ENCODE measurements around the gene CASZ1. TPM values are rescaled to one million over a fixed set of nuclear protein-coding genes. Genes with fewer than 3 reads are reported as not detected.
A peak's percentile ranks its signal among the peaks of the same experiment; 100 is the strongest.

CASZ1 gene
- total and polyA plus RNA-seq, 9 of the 15 experiments (the other 6 are each of a cell fraction or from before 2014, with no cell fraction given): 0.01 to 4.0 (median 0.76) TPM; not detected in 1

DNA sequence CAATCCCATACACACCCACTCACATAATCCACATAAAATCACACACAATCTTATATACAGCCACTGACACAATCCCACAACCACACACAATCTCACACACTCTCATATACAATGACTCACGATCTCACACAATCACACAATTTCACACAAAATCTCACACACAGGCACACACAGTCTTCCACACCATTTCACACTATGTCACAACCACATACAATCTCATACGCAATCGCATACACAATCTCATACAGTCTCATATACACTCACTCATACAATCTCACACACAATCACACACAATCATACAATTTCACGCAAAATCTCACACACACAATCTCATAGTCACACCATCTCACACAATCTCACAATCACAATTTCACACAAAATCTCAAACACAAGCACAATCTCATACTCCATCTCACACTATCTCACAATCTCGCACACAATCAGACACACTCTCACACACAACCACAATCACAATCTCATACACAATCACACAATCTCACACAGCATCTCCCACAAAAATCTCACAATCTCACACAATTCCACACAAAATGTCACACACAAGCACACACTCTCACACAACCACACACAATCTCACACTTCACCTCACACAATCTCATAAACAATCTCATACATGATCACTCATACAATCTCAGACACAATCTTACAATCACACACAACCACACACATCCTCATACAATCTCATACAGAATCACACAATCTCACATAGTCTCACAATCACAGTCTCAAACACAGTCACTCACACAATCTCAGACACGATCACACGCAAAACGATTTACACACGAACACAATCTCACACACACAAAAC lies 18.5 kb downstream of the CASZ1 start:
- H3K9me1 ChIP-seq (ENCODE audit: control insufficient read depth, insufficient read depth, low read length): peaks cover 4% of the 10 kb centered on the region
- 30% methylated on average over 9 of the region's 9 CpGs for WGBS (ENCODE audit: insufficient coverage, low coverage, missing lambda C conversion rate)
- no peak overlapping the region for H3K9ac ChIP-seq (ENCODE audit: insufficient read depth in 1 of 2, low read depth in 2 of 2, low read length in 2 of 2)
- CTCF ChIA-PET (ENCODE audit: low intra/inter-chr PET ratio): no interaction called here
- POLR2A ChIA-PET: interaction anchor here (1.0 kb wide), 1 partner anchor 10 kb away, joined by 4 read pairs; no protein-coding TSS in a partner anchor
- BruUV-seq (replicated peaks): no TSS peak
- FAIRE-seq (peak; percentile 80), DNase-seq (ENCODE audit: extremely low read depth in 1 of 4, low spot score in 3 of 4) (no peak), ATAC-seq (no peak)
- intact Hi-C loops (cut with micrococcal nuclease) (no loop called here), in situ Hi-C loops (cut with MboI) (no loop called here)
- no peaks in the 10 kb centered on the region for H3K9me3 ChIP-seq (replicated peaks; ENCODE audit: control insufficient read depth, insufficient read depth, low read depth, low read length)
- H3K4me2 ChIP-seq (ENCODE audit: insufficient read depth, low read length): no peak overlapping the region
- H3K4me1 ChIP-seq (replicated peaks in 1 of 2; ENCODE audit: control insufficient read depth in 2 of 2, insufficient read depth in 2 of 2, low read length in 2 of 2): peaks cover 0 to 3% of the 10 kb centered on the region in 2 experiments; a peak in 1 of 5 replicates
- peaks cover 62 to 87% of the 10 kb centered on the region in 2 experiments for H3K27me3 ChIP-seq (ENCODE audit: control insufficient read depth in 2 of 2, insufficient read depth in 2 of 2, low read length in 2 of 2)
- H3K79me2 ChIP-seq (ENCODE audit: control insufficient read depth, insufficient read depth, low read length): no peaks in the 10 kb centered on the region
- no peak overlapping the region for H3K4me3 ChIP-seq
- H2AFZ ChIP-seq (ENCODE audit: low read depth, low read length): no peak overlapping the region
- no peaks in the 10 kb centered on the region for H3K36me3 ChIP-seq (ENCODE audit: control insufficient read depth, insufficient read depth, low read length)
- H3K27ac ChIP-seq (ENCODE audit: extremely low read depth, low read depth, low read length): no peak overlapping the region
- H4K20me1 ChIP-seq (replicated peaks; ENCODE audit: control insufficient read depth, insufficient read depth, low read length): peaks cover 9% of the 10 kb centered on the region
- TF ChIP-seq, protein P1, sequence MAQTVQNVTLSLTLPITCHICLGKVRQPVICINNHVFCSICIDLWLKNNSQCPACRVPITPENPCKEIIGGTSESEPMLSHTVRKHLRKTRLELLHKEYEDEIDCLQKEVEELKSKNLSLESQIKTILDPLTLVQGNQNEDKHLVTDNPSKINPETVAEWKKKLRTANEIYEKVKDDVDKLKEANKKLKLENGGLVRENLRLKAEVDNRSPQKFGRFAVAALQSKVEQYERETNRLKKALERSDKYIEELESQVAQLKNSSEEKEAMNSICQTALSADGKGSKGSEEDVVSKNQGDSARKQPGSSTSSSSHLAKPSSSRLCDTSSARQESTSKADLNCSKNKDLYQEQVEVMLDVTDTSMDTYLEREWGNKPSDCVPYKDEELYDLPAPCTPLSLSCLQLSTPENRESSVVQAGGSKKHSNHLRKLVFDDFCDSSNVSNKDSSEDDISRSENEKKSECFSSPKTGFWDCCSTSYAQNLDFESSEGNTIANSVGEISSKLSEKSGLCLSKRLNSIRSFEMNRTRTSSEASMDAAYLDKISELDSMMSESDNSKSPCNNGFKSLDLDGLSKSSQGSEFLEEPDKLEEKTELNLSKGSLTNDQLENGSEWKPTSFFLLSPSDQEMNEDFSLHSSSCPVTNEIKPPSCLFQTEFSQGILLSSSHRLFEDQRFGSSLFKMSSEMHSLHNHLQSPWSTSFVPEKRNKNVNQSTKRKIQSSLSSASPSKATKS (CRISPR knock-in tag; IDR thresholded peaks at IDR 0.05): no peak
- no peak for TF ChIP-seq JUND (IDR thresholded peaks at IDR 0.05; ENCODE audit: borderline replicate concordance, low read depth, low read length)
- TF ChIP-seq JUND (tag; IDR thresholded peaks at IDR 0.05; ENCODE audit: borderline replicate concordance, low read depth, low read length): no peak
- TF ChIP-seq, protein P2, sequence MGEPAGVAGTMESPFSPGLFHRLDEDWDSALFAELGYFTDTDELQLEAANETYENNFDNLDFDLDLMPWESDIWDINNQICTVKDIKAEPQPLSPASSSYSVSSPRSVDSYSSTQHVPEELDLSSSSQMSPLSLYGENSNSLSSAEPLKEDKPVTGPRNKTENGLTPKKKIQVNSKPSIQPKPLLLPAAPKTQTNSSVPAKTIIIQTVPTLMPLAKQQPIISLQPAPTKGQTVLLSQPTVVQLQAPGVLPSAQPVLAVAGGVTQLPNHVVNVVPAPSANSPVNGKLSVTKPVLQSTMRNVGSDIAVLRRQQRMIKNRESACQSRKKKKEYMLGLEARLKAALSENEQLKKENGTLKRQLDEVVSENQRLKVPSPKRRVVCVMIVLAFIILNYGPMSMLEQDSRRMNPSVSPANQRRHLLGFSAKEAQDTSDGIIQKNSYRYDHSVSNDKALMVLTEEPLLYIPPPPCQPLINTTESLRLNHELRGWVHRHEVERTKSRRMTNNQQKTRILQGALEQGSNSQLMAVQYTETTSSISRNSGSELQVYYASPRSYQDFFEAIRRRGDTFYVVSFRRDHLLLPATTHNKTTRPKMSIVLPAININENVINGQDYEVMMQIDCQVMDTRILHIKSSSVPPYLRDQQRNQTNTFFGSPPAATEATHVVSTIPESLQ (CRISPR knock-in tag; IDR thresholded peaks at IDR 0.05): no peak
- peak; percentile 38 to 57; a peak in 2 of 4 replicates for TF ChIP-seq KDM1A (IDR thresholded peaks at IDR 0.05)
- TF ChIP-seq, protein P3, sequence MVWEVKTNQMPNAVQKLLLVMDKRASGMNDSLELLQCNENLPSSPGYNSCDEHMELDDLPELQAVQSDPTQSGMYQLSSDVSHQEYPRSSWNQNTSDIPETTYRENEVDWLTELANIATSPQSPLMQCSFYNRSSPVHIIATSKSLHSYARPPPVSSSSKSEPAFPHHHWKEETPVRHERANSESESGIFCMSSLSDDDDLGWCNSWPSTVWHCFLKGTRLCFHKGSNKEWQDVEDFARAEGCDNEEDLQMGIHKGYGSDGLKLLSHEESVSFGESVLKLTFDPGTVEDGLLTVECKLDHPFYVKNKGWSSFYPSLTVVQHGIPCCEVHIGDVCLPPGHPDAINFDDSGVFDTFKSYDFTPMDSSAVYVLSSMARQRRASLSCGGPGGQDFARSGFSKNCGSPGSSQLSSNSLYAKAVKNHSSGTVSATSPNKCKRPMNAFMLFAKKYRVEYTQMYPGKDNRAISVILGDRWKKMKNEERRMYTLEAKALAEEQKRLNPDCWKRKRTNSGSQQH (CRISPR knock-in tag; IDR thresholded peaks at IDR 0.05): peak; percentile 21; the same call in 1 of the 2 replicates
- no peak for TF ChIP-seq RBFOX2 (IDR thresholded peaks at IDR 0.05; ENCODE audit: low read depth, low read length)
- no peak for TF ChIP-seq CHD1 (IDR thresholded peaks at IDR 0.05; ENCODE audit: low read length)
- no peak for TF ChIP-seq U2AF1 (optimal IDR thresholded peaks at IDR 0.05; ENCODE audit: low read depth, low read length)
- TF ChIP-seq CBX5 (IDR thresholded peaks at IDR 0.05; ENCODE audit: borderline replicate concordance, low read depth): no peak
- TF ChIP-seq, protein P4, sequence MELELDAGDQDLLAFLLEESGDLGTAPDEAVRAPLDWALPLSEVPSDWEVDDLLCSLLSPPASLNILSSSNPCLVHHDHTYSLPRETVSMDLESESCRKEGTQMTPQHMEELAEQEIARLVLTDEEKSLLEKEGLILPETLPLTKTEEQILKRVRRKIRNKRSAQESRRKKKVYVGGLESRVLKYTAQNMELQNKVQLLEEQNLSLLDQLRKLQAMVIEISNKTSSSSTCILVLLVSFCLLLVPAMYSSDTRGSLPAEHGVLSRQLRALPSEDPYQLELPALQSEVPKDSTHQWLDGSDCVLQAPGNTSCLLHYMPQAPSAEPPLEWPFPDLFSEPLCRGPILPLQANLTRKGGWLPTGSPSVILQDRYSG (tag; conservative IDR thresholded peaks at IDR 0.05; ENCODE audit: low read depth): no peak
- TF ChIP-seq, protein P5, sequence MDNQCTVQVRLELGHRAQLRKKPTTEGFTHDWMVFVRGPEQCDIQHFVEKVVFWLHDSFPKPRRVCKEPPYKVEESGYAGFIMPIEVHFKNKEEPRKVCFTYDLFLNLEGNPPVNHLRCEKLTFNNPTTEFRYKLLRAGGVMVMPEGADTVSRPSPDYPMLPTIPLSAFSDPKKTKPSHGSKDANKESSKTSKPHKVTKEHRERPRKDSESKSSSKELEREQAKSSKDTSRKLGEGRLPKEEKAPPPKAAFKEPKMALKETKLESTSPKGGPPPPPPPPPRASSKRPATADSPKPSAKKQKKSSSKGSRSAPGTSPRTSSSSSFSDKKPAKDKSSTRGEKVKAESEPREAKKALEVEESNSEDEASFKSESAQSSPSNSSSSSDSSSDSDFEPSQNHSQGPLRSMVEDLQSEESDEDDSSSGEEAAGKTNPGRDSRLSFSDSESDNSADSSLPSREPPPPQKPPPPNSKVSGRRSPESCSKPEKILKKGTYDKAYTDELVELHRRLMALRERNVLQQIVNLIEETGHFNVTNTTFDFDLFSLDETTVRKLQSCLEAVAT (IDR thresholded peaks at IDR 0.05): 0 out of 4 replicates have a peak, but pooled peaks of 1 of the 2 experiments have one; percentile 28
